Omental fat pad (tissue), 4 donors: ENCODE data around the gene PEA15. TPM values are rescaled to one million over a fixed set of nuclear protein-coding genes. Genes with fewer than 3 reads are reported as not detected.

Experiments used
- ATAC-seq: fragments of 150-250 bp; one replicate; pipeline ENCODE4 v1.9.1; 2016; ENCODE audit warnings: mild to moderate bottlenecking, moderate library complexity; ENCODE audit not compliant: low FRiP score
- DNase-seq: peaks from one replicate; pipeline ENCODE4 v3.0.0-alpha.2; 2019; ENCODE audit warnings: low spot score
- total RNA-seq, 4 donors: library from RNA; depleted of rRNA; stranded (reverse); fragments of >200 nt; gene quantifications; one replicate each; pipeline ENCODE4 v1.1.0, GENCODE V29; 2016
- TF ChIP-seq, protein P1 (sequence below), 3 donors: fragments of 450-650 bp; IDR thresholded peaks; one replicate each; pipeline ENCODE4 v1.5.1; 2016 to 2017; ENCODE audit warnings: antibody characterized with exemption in 3 of 3, mild to moderate bottlenecking in 3 of 3, moderate library complexity in 2 of 3

Gene PEA15
- total RNA-seq, 4 donors from 2014 or later: 89.1 to 214 (median 153) TPM

DNA sequence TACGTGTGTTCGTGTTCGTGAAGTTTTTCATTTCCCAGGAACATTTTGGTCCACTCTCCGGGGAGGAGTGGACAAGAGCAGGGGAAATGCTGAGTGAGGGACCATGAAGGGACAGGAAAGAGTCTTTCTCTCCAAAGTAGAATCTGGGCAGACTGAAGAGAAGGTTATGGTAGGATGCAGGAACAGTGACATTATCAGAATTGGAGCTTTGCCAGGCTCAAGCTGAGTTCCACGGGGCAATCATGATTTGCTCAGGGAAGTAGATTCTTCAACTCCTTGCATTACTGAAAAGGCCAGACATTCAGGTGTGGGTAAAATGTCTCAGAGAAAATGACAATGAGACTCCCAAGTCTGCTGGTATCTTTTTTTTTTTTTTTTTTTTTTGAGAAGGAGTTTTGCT, 37.2 kb upstream of the PEA15 start:
- ATAC-seq (no peak), DNase-seq (no peak)
- TF ChIP-seq, protein P1, sequence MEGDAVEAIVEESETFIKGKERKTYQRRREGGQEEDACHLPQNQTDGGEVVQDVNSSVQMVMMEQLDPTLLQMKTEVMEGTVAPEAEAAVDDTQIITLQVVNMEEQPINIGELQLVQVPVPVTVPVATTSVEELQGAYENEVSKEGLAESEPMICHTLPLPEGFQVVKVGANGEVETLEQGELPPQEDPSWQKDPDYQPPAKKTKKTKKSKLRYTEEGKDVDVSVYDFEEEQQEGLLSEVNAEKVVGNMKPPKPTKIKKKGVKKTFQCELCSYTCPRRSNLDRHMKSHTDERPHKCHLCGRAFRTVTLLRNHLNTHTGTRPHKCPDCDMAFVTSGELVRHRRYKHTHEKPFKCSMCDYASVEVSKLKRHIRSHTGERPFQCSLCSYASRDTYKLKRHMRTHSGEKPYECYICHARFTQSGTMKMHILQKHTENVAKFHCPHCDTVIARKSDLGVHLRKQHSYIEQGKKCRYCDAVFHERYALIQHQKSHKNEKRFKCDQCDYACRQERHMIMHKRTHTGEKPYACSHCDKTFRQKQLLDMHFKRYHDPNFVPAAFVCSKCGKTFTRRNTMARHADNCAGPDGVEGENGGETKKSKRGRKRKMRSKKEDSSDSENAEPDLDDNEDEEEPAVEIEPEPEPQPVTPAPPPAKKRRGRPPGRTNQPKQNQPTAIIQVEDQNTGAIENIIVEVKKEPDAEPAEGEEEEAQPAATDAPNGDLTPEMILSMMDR (IDR thresholded peaks at IDR 0.05): no peak

DNA sequence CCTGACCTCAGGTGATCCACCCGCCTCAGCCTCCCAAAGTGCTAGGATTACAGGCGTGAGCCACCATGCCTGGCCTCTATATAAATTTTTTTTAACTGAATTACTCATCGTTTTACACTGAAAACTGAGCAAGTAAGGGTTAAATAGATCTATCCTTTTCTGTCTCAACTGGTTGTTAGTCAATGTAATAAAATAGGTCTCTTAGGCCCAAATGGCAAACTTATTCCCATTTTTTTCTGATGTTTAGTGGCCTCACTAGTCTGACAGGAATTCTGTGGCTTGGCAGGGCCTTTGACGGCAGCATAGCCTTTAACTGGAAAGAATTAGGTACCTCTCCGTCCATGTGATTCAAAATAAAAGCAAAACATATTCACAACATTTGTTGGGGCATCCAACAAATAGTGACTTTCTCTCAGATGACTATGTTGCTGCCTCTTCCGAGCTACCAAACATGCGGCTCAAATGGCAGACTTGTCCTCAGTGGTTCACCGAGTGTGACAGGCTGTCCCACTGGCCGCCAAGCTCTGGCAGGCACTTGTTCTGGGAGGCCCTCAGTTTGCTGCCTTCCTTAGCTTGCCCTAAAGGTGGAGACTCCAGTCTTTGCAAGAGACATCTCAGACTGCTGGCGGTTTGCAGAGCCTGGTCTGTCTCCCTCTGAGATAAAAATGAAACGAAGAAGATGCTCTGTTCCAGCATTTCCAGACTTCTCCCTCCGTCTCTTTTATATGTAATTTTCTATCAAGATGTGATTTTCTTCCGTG, 36.4 kb upstream of the PEA15 start:
- DNase-seq (no peak), ATAC-seq (no peak)
- TF ChIP-seq, protein P1 (IDR thresholded peaks at IDR 0.05): no peak

DNA sequence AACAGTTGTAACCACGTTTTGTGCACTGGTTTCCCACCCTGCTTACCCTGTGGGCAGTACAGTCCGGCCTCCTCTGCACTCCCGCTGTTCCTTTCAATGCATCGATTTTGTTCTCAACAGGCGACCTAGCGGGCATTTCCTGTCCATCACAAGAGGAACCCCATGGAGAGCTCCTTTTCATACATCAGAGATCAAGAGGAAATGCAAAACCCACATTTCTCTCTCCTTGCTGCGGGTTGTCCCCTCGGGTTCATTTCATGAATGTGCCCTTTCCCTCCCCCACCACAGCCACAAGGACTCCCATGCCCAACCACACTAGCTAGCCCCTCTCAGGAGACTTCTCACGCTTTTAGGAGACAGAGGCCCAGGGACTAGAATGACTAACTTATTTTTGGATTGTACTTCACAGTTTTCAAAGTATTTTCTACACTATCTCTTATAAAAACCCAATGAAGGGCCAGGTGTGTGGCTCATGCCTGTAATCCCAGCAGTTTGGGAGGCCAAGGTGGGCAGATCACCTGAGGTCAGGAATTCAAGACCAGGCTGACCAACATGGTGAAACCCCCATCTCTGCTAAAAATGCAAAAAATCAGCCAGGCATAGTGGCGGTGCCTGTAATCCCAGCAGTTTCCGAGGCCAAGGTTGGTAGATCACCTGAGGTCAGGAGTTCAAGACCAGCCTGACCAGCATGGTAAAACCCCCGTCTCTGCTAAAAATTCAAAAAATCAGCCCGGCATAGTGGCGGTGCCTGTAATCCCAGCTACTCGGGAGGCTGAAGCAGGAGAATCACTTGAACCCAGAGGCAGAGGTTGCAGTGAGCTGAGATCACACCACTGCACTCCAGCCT, 35.4 kb upstream of the PEA15 start:
- ATAC-seq (no peak), DNase-seq (no peak)
- TF ChIP-seq, protein P1 (IDR thresholded peaks at IDR 0.05): no peak

DNA sequence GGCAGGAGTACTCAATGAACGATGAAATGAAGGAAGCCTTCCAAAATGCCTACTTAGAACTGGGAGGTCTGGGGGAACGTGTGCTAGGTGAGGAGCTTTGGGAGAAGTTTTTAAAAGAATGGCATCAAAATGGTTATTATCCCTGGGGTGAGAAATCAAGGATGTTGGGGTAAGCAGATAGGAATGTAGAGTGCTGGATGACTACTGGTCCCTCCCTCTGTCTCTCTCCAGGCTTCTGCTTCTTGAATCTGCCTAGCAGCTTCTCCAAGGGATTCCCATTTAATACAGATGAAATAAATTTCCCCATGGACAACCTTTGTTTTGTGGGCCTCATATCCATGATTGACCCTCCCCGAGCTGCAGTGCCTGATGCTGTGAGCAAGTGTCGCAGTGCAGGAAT, 33.8 kb upstream of the PEA15 start:
- DNase-seq (no peak), ATAC-seq (no peak)
- TF ChIP-seq, protein P1 (IDR thresholded peaks at IDR 0.05): no peak

DNA sequence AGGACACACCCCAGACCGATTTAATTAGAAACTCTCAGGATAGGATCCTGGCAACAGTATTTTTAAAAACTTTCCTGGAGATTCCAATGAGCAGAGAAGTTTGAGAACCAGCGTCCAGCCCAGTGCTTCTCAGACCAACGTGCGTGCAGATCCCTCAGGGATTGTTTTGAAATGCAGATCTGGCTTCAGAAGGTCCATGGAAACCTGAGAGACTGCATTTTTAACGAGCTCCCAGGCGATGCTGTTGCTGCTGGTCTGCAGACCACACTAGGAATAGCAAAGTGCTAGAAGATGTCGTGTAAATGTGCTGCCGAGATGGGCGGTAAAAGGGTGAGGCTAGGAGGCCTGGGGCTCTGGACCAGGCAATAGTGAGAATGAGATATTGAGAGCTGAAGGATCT, 33.2 kb upstream of the PEA15 start:
- ATAC-seq: no peak
- TF ChIP-seq, protein P1 (IDR thresholded peaks at IDR 0.05): no peak
- no peak for DNase-seq

DNA sequence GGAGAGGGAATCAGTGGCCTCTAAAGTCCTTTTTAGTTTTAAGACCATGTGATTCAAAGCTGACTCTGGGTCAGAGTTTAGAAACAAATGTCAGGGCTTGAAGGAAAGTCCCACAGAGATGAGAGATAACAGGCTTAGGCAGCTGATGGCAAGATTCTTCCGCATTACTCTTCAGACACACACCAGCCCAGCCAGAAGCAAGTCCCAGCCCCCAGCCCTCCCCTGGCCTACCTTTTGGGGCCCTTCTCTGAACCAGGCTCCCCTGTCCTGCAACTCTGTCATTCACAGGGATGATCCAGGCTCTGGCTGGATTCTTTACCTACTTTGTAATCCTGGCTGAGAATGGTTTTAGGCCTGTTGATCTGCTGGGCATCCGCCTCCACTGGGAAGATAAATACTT, 28.0 kb upstream of the PEA15 start:
- no peak for ATAC-seq

More for the DNA sequence above, 28.0 kb upstream of the PEA15 start:
- TF ChIP-seq, protein P1 (IDR thresholded peaks at IDR 0.05): no peak
- DNase-seq: no peak
